SU-DHL-6 (cell line): ENCODE data around the gene IGFL2.

Experiments
- H2AFZ ChIP-seq: fragments of 200-600 bp; sonication (generic); 2 replicates; pipeline ENCODE4 v1.6.1; 2014; ENCODE audit warnings: low read depth, mild to moderate bottlenecking, moderate library complexity, mixed read lengths, antibody characterized with exemption, low read length; ENCODE audit not compliant: severe bottlenecking
- H3F3A ChIP-seq: fragments of 200-600 bp; shearing (Covaris generic); 2 replicates; pipeline ENCODE4 v1.6.0; 2016; ENCODE audit warnings: antibody characterized with exemption, mild to moderate bottlenecking; ENCODE audit not compliant: insufficient read depth
- H3K27ac ChIP-seq: fragments of 200-600 bp; sonication (generic); 2 replicates; pipeline ENCODE4 v1.5.1; 2016; ENCODE audit warnings: low read depth, mild to moderate bottlenecking, low read length, moderate library complexity, mixed read lengths
- H3K27me3 ChIP-seq: fragments of 200-600 bp; sonication (generic), shearing (Covaris generic); 2 replicates; pipeline ENCODE4 v1.6.0; 2014; ENCODE audit warnings: mild to moderate bottlenecking, low read length
- H3K36me3 ChIP-seq: fragments of 200-600 bp; sonication (generic); 2 replicates; pipeline ENCODE4 v1.6.1; 2014; ENCODE audit warnings: mild to moderate bottlenecking, low read length, mixed read lengths
- H3K4me2 ChIP-seq: fragments of 300-600, 200-600 bp; shearing (Covaris generic), sonication (generic); 2 replicates; pipeline ENCODE4 v1.6.0; 2014; ENCODE audit warnings: low read length, low read depth, mild to moderate bottlenecking; ENCODE audit not compliant: poor library complexity, severe bottlenecking
- H3K4me3 ChIP-seq: fragments of 200-600 bp; sonication (generic); 2 replicates; pipeline ENCODE4 v1.5.1; 2014; ENCODE audit warnings: antibody characterized with exemption, low read length, mild to moderate bottlenecking, mixed read lengths; ENCODE audit not compliant: insufficient read depth, poor library complexity, severe bottlenecking
- H3K79me2 ChIP-seq: fragments of 200-600 bp; sonication (generic); 2 replicates; pipeline ENCODE4 v1.6.1; 2014; ENCODE audit warnings: mild to moderate bottlenecking, low read length, moderate library complexity; ENCODE audit not compliant: insufficient read depth
- H3K9ac ChIP-seq: fragments of 200-600 bp; sonication (generic); 2 replicates; pipeline ENCODE4 v1.7.0; 2014; ENCODE audit warnings: mild to moderate bottlenecking, low read length
- H3K9me2 ChIP-seq: fragments of 200-600 bp; sonication (generic); replicated peaks from 2 replicates; pipeline ENCODE4 v1.6.1; 2014; ENCODE audit warnings: low read length; ENCODE audit not compliant: insufficient read depth
- H3K9me3 ChIP-seq: fragments of 200-600 bp; sonication (generic); 2 replicates; pipeline ENCODE4 v1.6.1; 2014; ENCODE audit warnings: low read length, mixed read lengths; ENCODE audit not compliant: insufficient read depth
- H4K20me1 ChIP-seq: fragments of 200-600 bp; sonication (generic); 2 replicates; pipeline ENCODE4 v1.6.1; 2014; ENCODE audit warnings: low read depth, mild to moderate bottlenecking, antibody characterized with exemption, low read length, moderate library complexity, mixed read lengths
- CTCF ChIP-seq: fragments of 200-600 bp; sonication (generic); IDR thresholded peaks from one replicate; pipeline ENCODE4 v1.5.1; 2017; ENCODE audit warnings: antibody characterized with exemption, mild to moderate bottlenecking, low read length, moderate library complexity; ENCODE audit not compliant: insufficient read depth, poor library complexity, severe bottlenecking
- EZH2phosphoT487 ChIP-seq: fragments of 200-600 bp; sonication (generic), shearing (Covaris generic); conservative IDR thresholded peaks from 2 replicates; pipeline ENCODE4 v1.6.1; 2018; ENCODE audit warnings: mild to moderate bottlenecking, antibody characterized with exemption, low read length, moderate library complexity, mixed read lengths

Gene IGFL2

DNA sequence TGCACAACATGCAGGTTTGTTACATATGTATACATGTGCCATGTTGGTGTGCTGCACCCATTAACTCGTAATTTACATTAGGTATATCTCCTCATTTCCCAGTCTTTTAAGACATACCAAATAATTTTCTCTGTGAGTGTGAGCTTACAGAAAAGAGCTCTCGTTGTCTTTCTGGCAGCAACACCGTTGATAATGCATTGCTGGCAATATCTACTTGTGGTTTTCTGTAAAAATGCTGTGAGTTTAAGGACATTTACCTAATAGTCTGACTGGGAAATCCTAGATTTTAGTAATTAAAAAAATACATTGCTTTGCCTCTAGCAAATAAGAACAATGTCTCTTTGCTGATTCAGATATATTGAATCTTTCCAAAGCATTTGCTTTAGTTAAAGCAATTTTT lies 31.9 kb upstream of the IGFL2 start:
- Histone ChIP-seq H3K9me2 (no peaks in the 10 kb centered on the region), H3F3A (no peaks in the 10 kb centered on the region), H3K27ac (no peak overlapping the region), H3K27me3 (no peaks in the 10 kb centered on the region), H3K9ac (no peak overlapping the region), H4K20me1 (no peaks in the 10 kb centered on the region), H3K9me3 (no peaks in the 10 kb centered on the region), H3K36me3 (no peaks in the 10 kb centered on the region), H3K4me2 (no peak overlapping the region), H2AFZ (no peak overlapping the region), H3K79me2 (no peaks in the 10 kb centered on the region), H3K4me3 (no peak overlapping the region)
- TF ChIP-seq EZH2phosphoT487 (no peak), CTCF (no peak)

- H3K27me3 ChIP-seq: no peaks in the 10 kb centered on the region
- H2AFZ ChIP-seq: no peak overlapping the region
- H3F3A ChIP-seq: no peaks in the 10 kb centered on the region
- H3K4me3 ChIP-seq: no peak overlapping the region
- H4K20me1 ChIP-seq: no peaks in the 10 kb centered on the region
- TF ChIP-seq EZH2phosphoT487: no peak
- TF ChIP-seq CTCF: no peak
- H3K9ac ChIP-seq: no peak overlapping the region
- H3K79me2 ChIP-seq: no peaks in the 10 kb centered on the region
- no peaks in the 10 kb centered on the region for H3K36me3 ChIP-seq
- no peak overlapping the region for H3K27ac ChIP-seq
- no peaks in the 10 kb centered on the region for H3K9me2 ChIP-seq
- no peaks in the 10 kb centered on the region for H3K9me3 ChIP-seq
- H3K4me2 ChIP-seq: no peak overlapping the region
Measured at GRCh38 chr19:46118136-46118535, 29.9 kb upstream of the IGFL2 start.

GRCh38 chr19:46124638-46125115 lies 23.4 kb upstream of the IGFL2 start, which contains the start of gene IGFL3:
IGFL3 (minus strand) TSS chr19:46124688; CDS start chr19:46124649, 39 bp downstream.
- no peak within 1 kb of the TSS for H3K27ac ChIP-seq
- H3K79me2 ChIP-seq: no peaks in the 10 kb centered on the region
- H3K4me2 ChIP-seq: no peak within 1 kb of the TSS
- no peaks in the 10 kb centered on the region for H4K20me1 ChIP-seq
- no peak within 1 kb of the TSS for H3K9ac ChIP-seq
- H3K27me3 ChIP-seq: no peaks in the 10 kb centered on the region
- H3K9me2 ChIP-seq: no peaks in the 10 kb centered on the region
- no peak for TF ChIP-seq CTCF
- H3K4me3 ChIP-seq: no peak within 1 kb of the TSS
- H3K9me3 ChIP-seq: no peaks in the 10 kb centered on the region
- H3K36me3 ChIP-seq: no peaks in the 10 kb centered on the region
- H2AFZ ChIP-seq: no peak within 1 kb of the TSS
- H3F3A ChIP-seq: no peaks in the 10 kb centered on the region

- Histone ChIP-seq H4K20me1 (no peaks in the 10 kb centered on the region), H3K9me2 (no peaks in the 10 kb centered on the region), H3K4me3 (no peak overlapping the region), H3K36me3 (no peaks in the 10 kb centered on the region), H2AFZ (no peak overlapping the region), H3F3A (no peaks in the 10 kb centered on the region), H3K9me3 (no peaks in the 10 kb centered on the region), H3K79me2 (no peaks in the 10 kb centered on the region), H3K27me3 (no peaks in the 10 kb centered on the region), H3K27ac (no peak overlapping the region), H3K4me2 (no peak overlapping the region), H3K9ac (no peak overlapping the region)
- TF ChIP-seq EZH2phosphoT487 (no peak), CTCF (no peak)
Measured at GRCh38 chr19:46125447-46125846, 22.6 kb upstream of the IGFL2 start.
